ENCODE measurements around the gene KRT14. TPM values are rescaled to one million over a fixed set of nuclear protein-coding genes. Genes with fewer than 3 reads are reported as not detected.
A peak's percentile ranks its signal among the peaks of the same experiment; 100 is the strongest.

Gene KRT14
- total RNA-seq, 2 donors from 2014 or later, result 2.3 TPM; not detected in 1

DNA sequence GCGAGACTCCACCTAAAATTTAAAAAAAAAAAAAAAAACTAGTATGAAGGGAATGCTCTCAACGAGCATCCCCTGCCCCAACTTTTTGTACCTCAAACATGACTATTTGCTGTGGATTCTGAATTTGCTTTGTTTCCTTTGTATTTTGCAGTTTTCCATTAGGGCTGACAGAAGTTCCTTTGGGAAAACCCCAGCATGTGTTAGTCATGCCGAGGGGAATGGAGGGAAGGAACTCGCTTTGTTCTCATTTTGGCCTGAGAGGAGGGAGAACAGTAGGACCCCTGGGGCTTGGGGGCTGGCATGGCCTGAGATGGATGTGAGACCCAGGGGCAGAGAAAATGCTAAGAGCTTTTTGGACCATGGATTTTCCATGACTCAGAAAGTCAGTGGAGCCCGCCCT lies 35.3 kb downstream of the KRT14 start:
- intact Hi-C loops (cut with DNase I), result no loop called here
- Histone ChIP-seq H3K27me3 (no peaks in the 10 kb centered on the region), H3K4me1 (peaks cover 19% of the 10 kb centered on the region), H3K4me3 (no peak overlapping the region), H3K36me3 (replicated peaks in 1 of 2; ENCODE audit: insufficient read depth in 1 of 2, low read depth in 2 of 2) (no peaks in the 10 kb centered on the region), H3K9me3 (no peaks in the 10 kb centered on the region), H3K27ac (no peak overlapping the region)
- TF ChIP-seq POLR2A (IDR thresholded peaks at IDR 0.05), result no peak
- TF ChIP-seq, protein P1, sequence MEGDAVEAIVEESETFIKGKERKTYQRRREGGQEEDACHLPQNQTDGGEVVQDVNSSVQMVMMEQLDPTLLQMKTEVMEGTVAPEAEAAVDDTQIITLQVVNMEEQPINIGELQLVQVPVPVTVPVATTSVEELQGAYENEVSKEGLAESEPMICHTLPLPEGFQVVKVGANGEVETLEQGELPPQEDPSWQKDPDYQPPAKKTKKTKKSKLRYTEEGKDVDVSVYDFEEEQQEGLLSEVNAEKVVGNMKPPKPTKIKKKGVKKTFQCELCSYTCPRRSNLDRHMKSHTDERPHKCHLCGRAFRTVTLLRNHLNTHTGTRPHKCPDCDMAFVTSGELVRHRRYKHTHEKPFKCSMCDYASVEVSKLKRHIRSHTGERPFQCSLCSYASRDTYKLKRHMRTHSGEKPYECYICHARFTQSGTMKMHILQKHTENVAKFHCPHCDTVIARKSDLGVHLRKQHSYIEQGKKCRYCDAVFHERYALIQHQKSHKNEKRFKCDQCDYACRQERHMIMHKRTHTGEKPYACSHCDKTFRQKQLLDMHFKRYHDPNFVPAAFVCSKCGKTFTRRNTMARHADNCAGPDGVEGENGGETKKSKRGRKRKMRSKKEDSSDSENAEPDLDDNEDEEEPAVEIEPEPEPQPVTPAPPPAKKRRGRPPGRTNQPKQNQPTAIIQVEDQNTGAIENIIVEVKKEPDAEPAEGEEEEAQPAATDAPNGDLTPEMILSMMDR (IDR thresholded peaks at IDR 0.05), result no peak
- DNase-seq (no peak), ATAC-seq (no peak)
- WGBS, 2 donors, result 58 to 61% methylated on average over 5 of the region's 5 CpGs

DNA sequence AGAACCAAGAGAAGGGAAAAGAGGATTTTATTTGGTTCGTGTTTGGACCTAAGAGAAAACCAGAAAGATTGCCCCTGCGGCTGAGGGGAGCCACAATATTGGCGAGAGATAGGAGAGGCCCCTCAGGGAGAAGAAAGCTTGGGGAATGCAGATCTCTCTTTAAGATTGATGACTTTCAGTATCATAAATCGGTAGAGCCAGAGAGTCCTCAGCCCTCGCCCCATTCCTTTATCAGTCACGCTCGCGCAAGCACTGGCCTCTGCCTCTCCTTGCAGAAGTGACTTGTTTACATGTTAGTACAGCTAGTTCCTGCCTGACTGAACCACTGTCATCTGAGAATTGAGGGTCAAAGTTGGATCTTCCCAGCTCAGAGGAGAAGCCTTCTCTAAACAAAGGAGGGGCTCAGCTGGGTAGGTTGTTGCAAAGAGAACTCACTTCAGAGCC lies 37.1 kb downstream of the KRT14 start:
- TF ChIP-seq, protein P1 (IDR thresholded peaks at IDR 0.05), result no peak
- no peak for TF ChIP-seq POLR2A (IDR thresholded peaks at IDR 0.05)
- no peaks in the 10 kb centered on the region for H3K36me3 ChIP-seq (replicated peaks in 1 of 2; ENCODE audit: insufficient read depth in 1 of 2, low read depth in 2 of 2)
- DNase-seq, result peak in 1 of 4 donors; percentile 41
- no peak overlapping the region for H3K27ac ChIP-seq
- H3K4me3 ChIP-seq, result no peak overlapping the region
- H3K4me1 ChIP-seq, result peaks cover 19% of the 10 kb centered on the region
- ATAC-seq, result no peak
- H3K27me3 ChIP-seq, result no peaks in the 10 kb centered on the region
- no peaks in the 10 kb centered on the region for H3K9me3 ChIP-seq
- WGBS, 2 donors, result 70 to 71% methylated on average over 8 of the region's 8 CpGs
- intact Hi-C loops (cut with DNase I), result loop anchor here (5.0 kb wide), 1 partner anchor 113 kb away; no protein-coding TSS in a partner anchor

GRCh38 chr17:41548844-41549595 lies 37.7 kb downstream of the KRT14 start:
- ATAC-seq, result peak; percentile 87
- Histone ChIP-seq H3K4me1 (peaks cover 23% of the 10 kb centered on the region), H3K36me3 (replicated peaks in 1 of 2; ENCODE audit: insufficient read depth in 1 of 2, low read depth in 2 of 2) (no peaks in the 10 kb centered on the region), H3K4me3 (no peak overlapping the region), H3K27me3 (no peaks in the 10 kb centered on the region), H3K9me3 (no peaks in the 10 kb centered on the region), H3K27ac (peak overlapping the region in 3 of 4 donors; percentile 39 to 65 (median 63))
- no peak for TF ChIP-seq POLR2A (IDR thresholded peaks at IDR 0.05)
- TF ChIP-seq, protein P1 (IDR thresholded peaks at IDR 0.05), result peak; percentile 77 to 92 (median 88)
- intact Hi-C loops (cut with DNase I), result loop anchor here (5.0 kb wide), 1 partner anchor 113 kb away; no protein-coding TSS in a partner anchor
- DNase-seq, result peak; percentile 83 to 89 (median 84)
- WGBS, 2 donors, result 0 to 4% methylated on average over 7 to 25 of the region's 25 CpGs

DNA sequence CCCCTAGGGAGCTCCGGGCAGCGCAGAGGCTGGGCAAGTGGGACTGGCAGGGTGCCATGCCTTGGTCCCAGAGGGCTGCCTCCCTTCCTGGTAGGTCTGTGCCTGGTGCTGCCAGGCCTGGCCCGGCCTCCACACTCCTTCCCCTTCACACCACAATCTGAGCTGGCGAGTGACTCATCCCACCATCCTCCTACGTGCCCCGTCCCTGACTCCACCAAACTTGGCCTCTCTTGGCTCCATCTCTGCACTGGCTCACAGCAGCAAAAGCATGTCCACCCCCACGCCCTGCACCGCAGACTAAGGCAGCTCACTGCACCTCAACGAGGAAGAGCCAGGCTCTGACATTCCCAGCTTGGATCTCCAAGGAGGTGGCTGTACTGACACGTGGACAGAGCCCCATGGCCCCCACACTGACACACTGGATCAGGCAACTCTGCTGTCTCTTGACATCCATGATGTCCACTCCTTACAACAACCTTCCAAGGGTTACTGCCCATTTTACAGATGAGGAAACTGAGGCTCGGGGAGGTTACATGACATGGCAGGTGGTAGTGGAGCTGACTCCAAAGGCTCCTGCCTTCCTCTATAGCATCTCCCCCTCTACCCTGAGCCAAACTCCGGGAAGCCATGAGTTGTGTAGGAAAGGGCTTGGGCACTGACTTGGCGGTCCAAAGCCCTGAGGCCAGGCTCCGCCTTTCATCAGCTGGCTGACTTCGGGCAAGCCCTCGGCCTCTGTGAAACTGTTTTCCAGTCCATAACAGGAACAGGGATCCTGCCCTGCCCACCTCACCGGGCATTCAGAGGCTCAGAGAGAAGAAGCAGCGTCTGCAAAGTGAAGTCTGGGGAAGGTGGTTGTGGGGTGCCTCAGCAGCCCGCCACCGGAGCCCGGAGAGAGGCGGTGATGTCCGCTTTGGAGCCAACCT lies 38.5 kb downstream of the KRT14 start:
- WGBS, 2 donors, result 32 to 44% methylated on average over 11 to 23 of the region's 23 CpGs
- intact Hi-C loops (cut with DNase I), result loop anchor here (5.0 kb wide), 1 partner anchor 114 kb away; no protein-coding TSS in a partner anchor
- ATAC-seq, result peak; percentile 43
- Histone ChIP-seq H3K9me3 (no peaks in the 10 kb centered on the region), H3K27me3 (no peaks in the 10 kb centered on the region), H3K4me3 (no peak overlapping the region), H3K36me3 (replicated peaks in 1 of 2; ENCODE audit: insufficient read depth in 1 of 2, low read depth in 2 of 2) (no peaks in the 10 kb centered on the region), H3K27ac (peak overlapping the region in 2 of 4 donors; percentile 39 to 65), H3K4me1 (peaks cover 23% of the 10 kb centered on the region)
- TF ChIP-seq, protein P1 (IDR thresholded peaks at IDR 0.05), result no peak
- no peak for TF ChIP-seq POLR2A (IDR thresholded peaks at IDR 0.05)
- peak; percentile 31 to 64 (median 50) for DNase-seq

All from body of pancreas (tissue), 4 donors.